ENCODE results near the gene CPTP. TPM values are rescaled to one million over a fixed set of nuclear protein-coding genes. Genes with fewer than 3 reads are reported as not detected.

Gene CPTP
- total RNA-seq, 1 experiment from 2014 or later: 141 TPM

DNA sequence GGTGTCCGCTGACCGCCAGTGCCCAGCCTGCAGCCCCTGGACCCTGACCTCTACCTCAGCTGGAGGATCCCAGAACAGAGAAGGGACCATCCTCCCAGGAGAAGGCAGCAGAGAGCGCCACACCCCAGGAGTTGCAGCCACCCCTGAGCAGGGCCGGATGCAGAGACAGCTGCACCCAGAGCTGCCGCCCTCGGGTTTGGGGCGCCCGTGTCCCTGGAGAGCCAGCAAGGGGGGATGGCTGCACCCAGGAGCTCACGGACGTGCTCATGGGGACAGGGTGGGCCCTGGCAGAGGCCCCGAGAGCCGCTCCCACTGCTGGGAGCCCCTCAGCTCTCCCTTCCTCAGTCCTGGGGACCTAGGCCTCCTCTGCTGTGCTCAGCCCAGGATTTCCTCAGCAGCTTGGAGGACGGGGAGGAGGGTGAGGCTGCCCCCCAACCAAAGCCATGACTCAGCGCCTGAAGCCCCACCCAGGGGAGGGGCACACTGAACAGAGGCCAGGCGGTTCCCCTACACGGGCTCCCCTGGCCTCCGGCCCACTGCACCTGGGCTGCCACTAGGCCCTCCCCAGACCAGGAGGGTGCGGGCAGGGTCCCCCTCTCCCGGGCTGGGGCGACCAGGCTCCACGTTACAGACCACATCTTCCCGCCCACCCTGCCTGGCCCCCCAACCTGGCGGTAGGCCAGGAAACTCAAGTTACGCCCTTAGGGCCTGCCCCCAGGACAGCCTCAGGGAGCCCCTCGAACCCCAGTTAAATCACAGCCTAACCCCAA, 19.1 kb upstream of the CPTP start:
- Histone ChIP-seq H3K4me3 (ENCODE audit: low read length) (peak overlapping the region; percentile 97), H3K4me1 (ENCODE audit: insufficient read depth, low read length) (peaks cover 33% of the 10 kb centered on the region), H2AFZ (ENCODE audit: low read length) (no peak overlapping the region), H3K9me3 (ENCODE audit: low read length) (no peaks in the 10 kb centered on the region), H3K79me2 (ENCODE audit: low read length) (peaks cover 58% of the 10 kb centered on the region), H4K20me1 (ENCODE audit: low read length) (peaks cover 11% of the 10 kb centered on the region), H3K27me3 (ENCODE audit: low read length) (no peaks in the 10 kb centered on the region), H3K4me2 (ENCODE audit: low read length) (peak overlapping the region; percentile 93), H3K9ac (ENCODE audit: low read length) (no peak overlapping the region), H3K36me3 (ENCODE audit: low read depth, low read length) (no peaks in the 10 kb centered on the region; the same call in 1 of the 2 replicates), H3K27ac (ENCODE audit: low read length) (no peak overlapping the region), H3K9me2 (replicated peaks; ENCODE audit: low read length) (no peaks in the 10 kb centered on the region), H3F3A (ENCODE audit: low read length, unreplicated experiment) (no peaks in the 10 kb centered on the region)
- ChIA-PET CTCF (interaction anchor here (0.6 to 1.1 kb wide), 3 partner anchors 14 to 200 kb away, joined by 3 to 7 read pairs (median 5); no protein-coding TSS in a partner anchor), POLR2A (ENCODE audit: unreplicated experiment) (no interaction called here)
- peak; percentile 37; the same call in 1 of the 2 replicates for TF ChIP-seq CTCF (conservative IDR thresholded peaks at IDR 0.05; ENCODE audit: low read depth, low read length)
- TF ChIP-seq EZH2 (IDR thresholded peaks at IDR 0.05; ENCODE audit: low read length, unreplicated experiment): no peak
- TF ChIP-seq EZH2phosphoT487 (IDR thresholded peaks at IDR 0.05; ENCODE audit: borderline replicate concordance, low read length): no peak
- DNase-seq (peak; percentile 80), ATAC-seq (peak; percentile 17)
- no TSS peak for BruUV-seq (replicated peaks)
- intact Hi-C loops (cut with micrococcal nuclease): no loop called here

- no TSS peak for BruUV-seq (replicated peaks)
- ATAC-seq: no peak
- Histone ChIP-seq H3K9ac (ENCODE audit: low read length) (no peak overlapping the region), H2AFZ (ENCODE audit: low read length) (no peak overlapping the region), H3K4me1 (ENCODE audit: insufficient read depth, low read length) (peaks cover 33% of the 10 kb centered on the region), H3K27me3 (ENCODE audit: low read length) (no peaks in the 10 kb centered on the region), H3K4me3 (ENCODE audit: low read length) (peak overlapping the region; percentile 97), H4K20me1 (ENCODE audit: low read length) (peaks cover 11% of the 10 kb centered on the region), H3K4me2 (ENCODE audit: low read length) (peak overlapping the region; percentile 93), H3F3A (ENCODE audit: low read length, unreplicated experiment) (no peaks in the 10 kb centered on the region), H3K27ac (ENCODE audit: low read length) (no peak overlapping the region), H3K79me2 (ENCODE audit: low read length) (peaks cover 65% of the 10 kb centered on the region), H3K36me3 (ENCODE audit: low read depth, low read length) (peaks cover 2% of the 10 kb centered on the region; the same call in 1 of the 2 replicates), H3K9me3 (ENCODE audit: low read length) (no peaks in the 10 kb centered on the region), H3K9me2 (replicated peaks; ENCODE audit: low read length) (no peaks in the 10 kb centered on the region)
- CTCF ChIA-PET: no interaction called here
- DNase-seq: no peak
- no peak for TF ChIP-seq EZH2phosphoT487 (IDR thresholded peaks at IDR 0.05; ENCODE audit: borderline replicate concordance, low read length)
- peak; percentile 45 for TF ChIP-seq CTCF (conservative IDR thresholded peaks at IDR 0.05; ENCODE audit: low read depth, low read length)
- POLR2A ChIA-PET (ENCODE audit: unreplicated experiment): no interaction called here
- intact Hi-C loops (cut with micrococcal nuclease): no loop called here
Measured at GRCh38 chr1:1306070-1306660, 18.4 kb upstream of the CPTP start.

All from PC-3 (cell line).